ENCODE measurements around the gene ZBTB16.

The ZBTB16 gene

DNA sequence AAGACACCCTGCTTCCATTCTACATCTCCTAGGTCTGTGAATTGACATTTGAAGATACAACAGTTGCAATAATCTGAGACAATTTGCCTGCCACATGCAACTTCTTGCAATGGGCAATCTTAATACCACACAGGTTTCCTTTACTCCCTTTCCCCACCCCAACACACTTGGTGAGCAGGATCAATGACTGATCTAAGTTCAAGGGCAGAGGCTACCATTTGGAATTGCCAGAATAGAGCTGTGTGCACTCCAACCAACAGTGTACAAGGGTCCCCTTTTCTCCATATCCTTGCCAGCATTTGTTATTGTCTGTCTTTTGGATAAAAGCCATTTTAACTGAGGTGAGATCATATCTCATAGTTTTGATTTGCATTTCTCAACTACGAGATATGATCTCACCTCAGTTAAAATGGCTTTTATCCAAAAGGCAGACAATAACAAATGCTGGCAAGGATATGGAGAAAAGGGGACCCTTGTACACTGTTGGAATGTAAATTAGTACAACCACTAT is 233.7 kb downstream of the ZBTB16 start:
- no peaks in the 10 kb centered on the region for H3K79me2 ChIP-seq (ENCODE audit: insufficient read depth, low read length)
- no peaks in the 10 kb centered on the region for H3K36me3 ChIP-seq (ENCODE audit: insufficient read depth, low read length)
- no peaks in the 10 kb centered on the region for H3K4me1 ChIP-seq (ENCODE audit: insufficient read depth, low read length)
- no peaks in the 10 kb centered on the region for H4K20me1 ChIP-seq (ENCODE audit: insufficient read depth, low read length)
- no peak overlapping the region for H3K27ac ChIP-seq (ENCODE audit: low read length)
- no peaks in the 10 kb centered on the region for H3K9me3 ChIP-seq (ENCODE audit: insufficient read depth, low read length, severe bottlenecking)
- ATAC-seq (ENCODE audit: insufficient read depth, low read depth) (no peak), DNase-seq (no peak)
- no peak overlapping the region for H3K4me2 ChIP-seq (ENCODE audit: insufficient read depth, low read length)
- H3K27me3 ChIP-seq (ENCODE audit: insufficient read depth, low read length, poor library complexity) = no peaks in the 10 kb centered on the region
- TF ChIP-seq, protein P1, sequence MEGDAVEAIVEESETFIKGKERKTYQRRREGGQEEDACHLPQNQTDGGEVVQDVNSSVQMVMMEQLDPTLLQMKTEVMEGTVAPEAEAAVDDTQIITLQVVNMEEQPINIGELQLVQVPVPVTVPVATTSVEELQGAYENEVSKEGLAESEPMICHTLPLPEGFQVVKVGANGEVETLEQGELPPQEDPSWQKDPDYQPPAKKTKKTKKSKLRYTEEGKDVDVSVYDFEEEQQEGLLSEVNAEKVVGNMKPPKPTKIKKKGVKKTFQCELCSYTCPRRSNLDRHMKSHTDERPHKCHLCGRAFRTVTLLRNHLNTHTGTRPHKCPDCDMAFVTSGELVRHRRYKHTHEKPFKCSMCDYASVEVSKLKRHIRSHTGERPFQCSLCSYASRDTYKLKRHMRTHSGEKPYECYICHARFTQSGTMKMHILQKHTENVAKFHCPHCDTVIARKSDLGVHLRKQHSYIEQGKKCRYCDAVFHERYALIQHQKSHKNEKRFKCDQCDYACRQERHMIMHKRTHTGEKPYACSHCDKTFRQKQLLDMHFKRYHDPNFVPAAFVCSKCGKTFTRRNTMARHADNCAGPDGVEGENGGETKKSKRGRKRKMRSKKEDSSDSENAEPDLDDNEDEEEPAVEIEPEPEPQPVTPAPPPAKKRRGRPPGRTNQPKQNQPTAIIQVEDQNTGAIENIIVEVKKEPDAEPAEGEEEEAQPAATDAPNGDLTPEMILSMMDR (IDR thresholded peaks at IDR 0.05; ENCODE audit: borderline replicate concordance, extremely low read depth, low read length, poor library complexity, severe bottlenecking) = no peak
- no peak for TF ChIP-seq EZH2 (IDR thresholded peaks at IDR 0.05; ENCODE audit: borderline replicate concordance, low read depth, low read length, severe bottlenecking)
- H3K4me3 ChIP-seq (ENCODE audit: low read depth in 1 of 2, low read length in 2 of 2) = no peak overlapping the region
- H3K9ac ChIP-seq (ENCODE audit: low read depth, low read length) = no peak overlapping the region
- H2AFZ ChIP-seq (ENCODE audit: low read depth, low read length) = no peak overlapping the region

DNA sequence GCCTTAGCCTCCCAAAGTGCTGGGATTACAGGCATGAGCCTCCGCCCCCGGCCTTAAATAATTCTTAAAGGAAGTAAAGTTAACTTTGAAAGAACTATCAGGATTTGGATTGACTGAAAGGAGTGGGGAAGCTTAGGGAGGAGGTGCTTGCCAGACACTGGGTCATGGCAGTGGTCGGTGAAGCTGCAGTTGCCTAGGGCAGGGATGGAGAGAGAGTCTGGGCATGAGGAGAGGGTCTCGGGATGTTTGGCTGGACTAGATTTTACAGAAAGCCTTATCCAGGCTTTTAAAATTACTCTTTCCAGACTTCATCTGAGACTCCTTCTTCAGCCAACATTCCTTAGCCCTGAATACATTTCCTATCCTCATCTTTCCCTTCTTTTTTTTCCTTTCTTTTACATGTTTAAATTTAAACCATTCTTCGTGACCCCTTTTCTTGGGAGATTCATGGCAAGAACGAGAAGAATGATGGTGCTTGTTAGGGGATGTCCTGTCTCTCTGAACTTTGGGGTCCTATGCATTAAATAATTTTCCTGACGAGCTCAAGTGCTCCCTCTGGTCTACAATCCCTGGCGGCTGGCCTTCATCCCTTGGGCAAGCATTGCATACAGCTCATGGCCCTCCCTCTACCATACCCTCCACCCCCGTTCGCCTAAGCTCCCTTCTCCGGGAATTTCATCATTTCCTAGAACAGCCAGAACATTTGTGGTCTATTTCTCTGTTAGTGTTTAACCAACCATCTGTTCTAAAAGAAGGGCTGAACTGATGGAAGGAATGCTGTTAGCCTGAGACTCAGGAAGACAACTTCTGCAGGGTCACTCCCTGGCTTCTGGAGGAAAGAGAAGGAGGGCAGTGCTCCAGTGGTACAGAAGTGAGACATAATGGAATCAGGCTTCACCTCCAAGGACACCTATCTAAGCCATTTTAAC is 236.4 kb downstream of the ZBTB16 start, which contains the start of gene NNMT:
NNMT (plus strand) TSS at position 724 of the 929 bp plus-strand sequence; CDS start at position 882, 158 bp downstream.
- no peaks in the 10 kb centered on the region for H3K79me2 ChIP-seq (ENCODE audit: insufficient read depth, low read length)
- no peak for DNase-seq
- TF ChIP-seq, protein P1 (IDR thresholded peaks at IDR 0.05; ENCODE audit: borderline replicate concordance, extremely low read depth, low read length, poor library complexity, severe bottlenecking) = no peak
- TF ChIP-seq EZH2 (IDR thresholded peaks at IDR 0.05; ENCODE audit: borderline replicate concordance, low read depth, low read length, severe bottlenecking) = no peak
- no peaks in the 10 kb centered on the region for H3K36me3 ChIP-seq (ENCODE audit: insufficient read depth, low read length)
- H3K27ac ChIP-seq (ENCODE audit: low read length) = no peak within 1 kb of the TSS
- no peak within 1 kb of the TSS for H2AFZ ChIP-seq (ENCODE audit: low read depth, low read length)
- H3K9me3 ChIP-seq (ENCODE audit: insufficient read depth, low read length, severe bottlenecking) = no peaks in the 10 kb centered on the region
- no peak for ATAC-seq (ENCODE audit: insufficient read depth, low read depth)
- no peak within 1 kb of the TSS for H3K9ac ChIP-seq (ENCODE audit: low read depth, low read length)
- no peaks in the 10 kb centered on the region for H4K20me1 ChIP-seq (ENCODE audit: insufficient read depth, low read length)
- no peaks in the 10 kb centered on the region for H3K27me3 ChIP-seq (ENCODE audit: insufficient read depth, low read length, poor library complexity)
- H3K4me1 ChIP-seq (ENCODE audit: insufficient read depth, low read length) = no peaks in the 10 kb centered on the region
- no peak within 1 kb of the TSS for H3K4me2 ChIP-seq (ENCODE audit: insufficient read depth, low read length)
- no peak within 1 kb of the TSS for H3K4me3 ChIP-seq (ENCODE audit: low read depth in 1 of 2, low read length in 2 of 2)

DNA sequence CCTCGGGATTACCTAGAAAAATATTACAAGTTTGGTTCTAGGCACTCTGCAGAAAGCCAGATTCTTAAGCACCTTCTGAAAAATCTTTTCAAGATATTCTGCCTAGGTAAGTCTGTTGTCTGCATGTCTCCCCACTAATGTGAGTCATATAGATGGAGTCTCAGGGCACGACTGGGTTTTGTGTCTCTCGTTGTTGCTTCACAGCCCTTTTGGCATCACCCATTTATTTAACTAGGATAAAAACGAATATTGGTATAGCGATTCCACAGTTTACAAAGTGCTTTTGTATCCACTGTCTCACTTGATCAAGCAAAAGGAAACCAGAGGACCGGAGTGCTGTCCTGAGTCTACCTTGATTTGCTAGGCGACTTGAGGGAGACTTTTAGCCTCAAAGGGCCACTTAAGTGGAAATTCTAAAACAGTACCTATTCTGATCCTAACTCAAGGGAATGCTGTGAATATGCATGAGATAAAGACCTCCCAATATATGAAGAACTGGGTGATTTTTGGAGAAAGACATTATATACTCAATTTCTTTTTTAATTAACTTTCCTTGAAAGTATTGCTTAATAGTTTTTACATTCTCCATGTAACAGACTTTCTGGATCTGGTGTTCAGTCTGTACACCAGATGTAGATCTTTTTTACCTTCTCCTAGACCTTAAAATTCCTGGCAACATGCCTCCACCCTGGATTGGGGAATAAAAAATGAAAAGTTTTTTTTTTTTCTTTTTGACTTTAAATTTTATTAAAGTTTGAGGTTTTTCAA is 237.3 kb downstream of the ZBTB16 start:
- Histone ChIP-seq H3K9ac (ENCODE audit: low read depth, low read length) (no peak overlapping the region), H3K27ac (ENCODE audit: low read length) (no peak overlapping the region), H3K4me1 (ENCODE audit: insufficient read depth, low read length) (no peaks in the 10 kb centered on the region), H3K27me3 (ENCODE audit: insufficient read depth, low read length, poor library complexity) (no peaks in the 10 kb centered on the region), H2AFZ (ENCODE audit: low read depth, low read length) (no peak overlapping the region), H3K9me3 (ENCODE audit: insufficient read depth, low read length, severe bottlenecking) (no peaks in the 10 kb centered on the region), H3K36me3 (ENCODE audit: insufficient read depth, low read length) (no peaks in the 10 kb centered on the region), H4K20me1 (ENCODE audit: insufficient read depth, low read length) (no peaks in the 10 kb centered on the region), H3K79me2 (ENCODE audit: insufficient read depth, low read length) (no peaks in the 10 kb centered on the region), H3K4me2 (ENCODE audit: insufficient read depth, low read length) (no peak overlapping the region), H3K4me3 (ENCODE audit: low read depth in 1 of 2, low read length in 2 of 2) (no peak overlapping the region)
- no peak for ATAC-seq (ENCODE audit: insufficient read depth, low read depth)
- no peak for TF ChIP-seq EZH2 (IDR thresholded peaks at IDR 0.05; ENCODE audit: borderline replicate concordance, low read depth, low read length, severe bottlenecking)
- TF ChIP-seq, protein P1 (IDR thresholded peaks at IDR 0.05; ENCODE audit: borderline replicate concordance, extremely low read depth, low read length, poor library complexity, severe bottlenecking) = no peak
- no peak for DNase-seq

Measured in DND-41 (cell line).